Measurements from ENCODE around the gene IL12RB1. TPM values are rescaled to one million over a fixed set of nuclear protein-coding genes. Genes with fewer than 3 reads are reported as not detected.

Gene IL12RB1
- total RNA-seq, 1 donor from 2014 or later = 6.2 TPM

GRCh38 chr19:18121166-18121565, 34.4 kb upstream of the IL12RB1 start:
- H3K27ac ChIP-seq = no peak overlapping the region
- no peak overlapping the region for H3K4me3 ChIP-seq
- no peaks in the 10 kb centered on the region for H3K9me3 ChIP-seq
- H3K36me3 ChIP-seq = peaks cover 36% of the 10 kb centered on the region
- no peaks in the 10 kb centered on the region for H3K27me3 ChIP-seq
- peaks cover 19% of the 10 kb centered on the region for H3K4me1 ChIP-seq
- TF ChIP-seq, protein P1, sequence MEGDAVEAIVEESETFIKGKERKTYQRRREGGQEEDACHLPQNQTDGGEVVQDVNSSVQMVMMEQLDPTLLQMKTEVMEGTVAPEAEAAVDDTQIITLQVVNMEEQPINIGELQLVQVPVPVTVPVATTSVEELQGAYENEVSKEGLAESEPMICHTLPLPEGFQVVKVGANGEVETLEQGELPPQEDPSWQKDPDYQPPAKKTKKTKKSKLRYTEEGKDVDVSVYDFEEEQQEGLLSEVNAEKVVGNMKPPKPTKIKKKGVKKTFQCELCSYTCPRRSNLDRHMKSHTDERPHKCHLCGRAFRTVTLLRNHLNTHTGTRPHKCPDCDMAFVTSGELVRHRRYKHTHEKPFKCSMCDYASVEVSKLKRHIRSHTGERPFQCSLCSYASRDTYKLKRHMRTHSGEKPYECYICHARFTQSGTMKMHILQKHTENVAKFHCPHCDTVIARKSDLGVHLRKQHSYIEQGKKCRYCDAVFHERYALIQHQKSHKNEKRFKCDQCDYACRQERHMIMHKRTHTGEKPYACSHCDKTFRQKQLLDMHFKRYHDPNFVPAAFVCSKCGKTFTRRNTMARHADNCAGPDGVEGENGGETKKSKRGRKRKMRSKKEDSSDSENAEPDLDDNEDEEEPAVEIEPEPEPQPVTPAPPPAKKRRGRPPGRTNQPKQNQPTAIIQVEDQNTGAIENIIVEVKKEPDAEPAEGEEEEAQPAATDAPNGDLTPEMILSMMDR (IDR thresholded peaks at IDR 0.05) = no peak
- ATAC-seq (no peak), DNase-seq (no peak)
- intact Hi-C loops (cut with DNase I) = no loop called here

DNA sequence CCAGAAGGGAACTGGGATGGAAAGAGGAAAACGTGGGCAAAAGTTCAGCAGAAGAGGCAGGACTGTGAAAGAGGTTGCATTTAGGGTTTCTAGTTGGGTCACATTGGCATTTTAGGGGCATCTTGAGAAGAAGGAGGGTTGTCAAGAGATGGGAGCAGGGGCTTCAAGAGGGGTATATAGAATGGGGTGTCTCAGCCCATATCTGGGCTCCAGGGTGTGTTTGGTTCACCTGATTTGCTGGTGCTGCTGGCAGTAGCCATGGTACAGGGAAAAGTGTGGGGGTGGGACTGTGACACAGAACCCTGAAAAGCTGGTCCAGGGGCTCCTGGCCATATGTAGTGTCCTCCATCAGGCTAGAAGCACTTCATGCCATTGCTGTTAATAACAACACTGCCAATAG, 33.4 kb upstream of the IL12RB1 start:
- TF ChIP-seq, protein P1 (IDR thresholded peaks at IDR 0.05) = no peak
- peak overlapping the region; percentile 17 for H3K27ac ChIP-seq
- intact Hi-C loops (cut with DNase I) = no loop called here

DNA sequence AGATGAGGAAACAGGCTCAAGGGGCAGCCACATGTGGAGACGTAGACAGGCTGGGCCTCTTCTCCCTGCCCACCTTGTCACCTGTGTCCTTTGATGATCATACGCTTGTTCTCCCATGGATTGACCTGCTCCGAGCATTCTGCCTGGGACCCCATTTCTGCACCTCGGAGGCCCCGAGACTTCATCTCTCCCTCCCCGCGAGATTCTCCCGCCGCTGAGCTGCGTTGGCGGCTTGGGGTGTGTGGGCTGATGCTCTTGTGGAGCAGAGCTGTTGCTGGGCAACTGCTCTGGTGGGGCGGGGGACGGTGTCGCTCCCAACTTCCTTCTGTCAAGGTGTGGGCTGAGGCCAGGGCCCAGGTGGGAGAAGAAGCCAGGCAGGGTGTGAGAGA, 33.0 kb upstream of the IL12RB1 start:
- no peak for ATAC-seq
- Histone ChIP-seq H3K27ac (peak overlapping the region; percentile 17), H3K9me3 (no peaks in the 10 kb centered on the region), H3K36me3 (peaks cover 29% of the 10 kb centered on the region), H3K27me3 (no peaks in the 10 kb centered on the region), H3K4me1 (peaks cover 19% of the 10 kb centered on the region), H3K4me3 (no peak overlapping the region)
- DNase-seq = no peak
- TF ChIP-seq, protein P1 (IDR thresholded peaks at IDR 0.05) = no peak
- intact Hi-C loops (cut with DNase I) = loop anchor here (10.0 kb wide), 1 partner anchor 45 kb away; no protein-coding TSS in a partner anchor

More for the DNA sequence above, 33.4 kb upstream of the IL12RB1 start:
- Histone ChIP-seq H3K27me3 (no peaks in the 10 kb centered on the region), H3K9me3 (no peaks in the 10 kb centered on the region), H3K4me1 (peaks cover 19% of the 10 kb centered on the region), H3K36me3 (peaks cover 30% of the 10 kb centered on the region), H3K4me3 (no peak overlapping the region)
- DNase-seq (no peak), ATAC-seq (no peak)

DNA sequence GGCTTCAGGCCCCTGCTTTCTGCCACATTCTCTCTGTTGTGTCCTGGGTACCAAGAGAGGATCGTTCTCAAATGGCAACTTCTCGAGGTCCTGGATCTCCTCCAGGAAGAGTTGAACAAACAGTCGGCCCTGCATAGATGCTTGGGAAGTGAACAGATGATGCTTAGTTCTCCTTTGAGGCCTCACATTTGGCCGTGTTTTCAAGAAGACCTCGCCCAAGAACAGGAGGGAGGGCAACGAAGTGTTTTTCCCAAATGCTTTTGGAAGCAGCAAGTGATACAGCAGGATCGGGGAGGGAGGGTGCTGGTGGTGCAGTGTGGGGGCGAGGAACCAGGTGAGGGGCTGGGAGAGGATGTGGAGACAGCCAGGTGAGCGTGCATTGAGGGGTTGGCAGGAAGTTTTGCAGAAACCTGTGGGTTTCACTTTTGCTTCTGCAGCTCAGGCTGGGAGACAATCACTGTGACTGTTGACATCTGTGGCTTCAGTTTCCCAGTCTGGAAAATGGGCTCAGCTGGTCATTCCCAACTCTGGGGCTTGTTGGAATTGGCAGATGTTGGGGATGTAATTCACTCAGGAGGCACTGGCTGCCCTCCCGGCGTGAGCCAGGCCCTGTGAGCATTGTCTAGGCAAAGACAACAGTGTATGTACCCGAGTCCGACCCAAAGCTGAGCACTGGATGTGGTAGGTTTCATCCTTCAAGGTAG, 32.4 kb upstream of the IL12RB1 start:
- Histone ChIP-seq H3K4me1 (peaks cover 19% of the 10 kb centered on the region), H3K27me3 (no peaks in the 10 kb centered on the region), H3K4me3 (peak overlapping the region; percentile 74), H3K9me3 (no peaks in the 10 kb centered on the region), H3K36me3 (peaks cover 24% of the 10 kb centered on the region), H3K27ac (no peak overlapping the region)
- intact Hi-C loops (cut with DNase I) = loop anchor here (10.0 kb wide), 1 partner anchor 46 kb away; no protein-coding TSS in a partner anchor
- ATAC-seq (no peak), DNase-seq (no peak)
- TF ChIP-seq, protein P1 (IDR thresholded peaks at IDR 0.05) = no peak

DNA sequence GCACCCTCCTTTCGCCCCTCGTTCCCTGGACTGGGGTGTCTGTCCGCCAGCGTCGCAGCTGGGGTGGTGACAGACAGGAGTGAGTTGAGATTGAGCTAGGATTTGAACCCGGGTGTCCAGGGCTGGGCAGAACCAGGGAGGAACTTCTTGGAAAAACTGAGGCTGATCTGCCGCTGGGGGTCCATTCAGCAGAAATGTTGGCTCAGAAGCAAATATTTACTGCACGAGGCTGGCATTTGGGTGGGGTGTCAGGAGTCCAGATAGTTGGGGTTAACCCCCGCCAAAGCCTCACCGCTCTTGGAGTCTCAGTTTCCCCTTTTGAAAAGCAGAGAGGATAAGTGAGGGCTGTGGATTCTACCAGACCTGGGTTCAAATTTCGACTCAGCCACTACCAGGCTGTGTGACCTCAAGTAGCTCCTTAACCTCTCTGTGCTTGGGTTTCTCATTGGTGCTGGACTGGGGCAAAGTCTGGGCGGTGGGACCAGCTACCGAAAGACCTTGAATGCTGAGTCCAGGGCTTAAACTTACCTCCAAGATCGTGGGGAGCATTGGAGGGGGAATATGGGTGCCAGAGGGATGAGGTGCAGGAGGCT, 31.8 kb upstream of the IL12RB1 start:
- Histone ChIP-seq H3K4me1 (peaks cover 19% of the 10 kb centered on the region), H3K9me3 (no peaks in the 10 kb centered on the region), H3K27me3 (no peaks in the 10 kb centered on the region), H3K4me3 (peak overlapping the region; percentile 74), H3K27ac (no peak overlapping the region), H3K36me3 (peaks cover 19% of the 10 kb centered on the region)
- TF ChIP-seq, protein P1 (IDR thresholded peaks at IDR 0.05) = no peak
- intact Hi-C loops (cut with DNase I) = loop anchor here (10.0 kb wide), 1 partner anchor 46 kb away; no protein-coding TSS in a partner anchor
- ATAC-seq (no peak), DNase-seq (no peak)

Measured in upper lobe of right lung (tissue), 1 donor.